ENCODE results near the gene GPR137C. TPM values are rescaled to one million over a fixed set of nuclear protein-coding genes. Genes with fewer than 3 reads are reported as not detected.

Gene GPR137C
- total and polyA plus RNA-seq, 2 of the 13 experiments (the other 11 are each of a cell fraction or from before 2014, with no cell fraction given) = 0.34 to 0.51 TPM

DNA sequence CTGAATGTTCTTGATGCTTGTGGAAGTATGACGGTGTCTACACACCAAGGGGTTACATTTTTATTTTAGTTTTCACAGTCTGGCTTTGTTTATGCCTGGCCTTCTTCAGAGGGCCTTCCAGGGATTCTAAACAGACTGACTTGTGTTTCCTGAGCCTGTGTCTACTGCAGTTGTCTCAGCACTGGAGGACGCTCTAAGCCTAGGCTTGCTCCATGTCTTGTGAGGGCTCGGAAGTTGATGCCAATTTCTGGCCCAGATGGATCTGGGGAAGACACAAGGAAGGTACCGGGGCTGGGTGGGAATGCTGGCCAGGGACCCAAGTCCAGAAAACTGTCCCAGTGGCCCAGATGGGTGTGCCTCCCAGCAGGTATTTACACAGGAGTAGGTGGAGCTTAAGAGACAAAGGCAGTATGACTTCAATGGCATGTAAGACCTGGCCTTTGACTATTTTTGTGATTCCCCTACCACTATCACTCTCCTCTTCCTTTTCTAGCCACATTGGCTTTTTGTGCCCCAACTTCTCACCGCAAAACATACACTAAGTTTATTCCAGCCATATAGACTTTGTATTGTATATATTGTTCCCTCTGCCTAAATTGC, 56.9 kb downstream of the GPR137C start:
- no peaks in the 10 kb centered on the region for H4K20me1 ChIP-seq (ENCODE audit: insufficient read depth, low read length)
- H3K27me3 ChIP-seq (ENCODE audit: control insufficient read depth in 1 of 2, insufficient read depth in 2 of 2, low read length in 2 of 2) = no peaks in the 10 kb centered on the region
- intact Hi-C loops (cut with micrococcal nuclease; ENCODE audit: unreplicated experiment) = no loop called here
- no peak overlapping the region for H3K4me3 ChIP-seq (replicated peaks in 1 of 3; ENCODE audit: insufficient read depth in 1 of 3, low read depth in 2 of 3, low read length in 3 of 3)
- H3K27ac ChIP-seq (ENCODE audit: extremely low read length, insufficient read depth, low read length) = no peak overlapping the region
- 77% methylated on average over 3 of the region's 5 CpGs for WGBS (ENCODE audit: low lambda C conversion rate)
- ATAC-seq (no peak; the same call in 2 of the 3 replicates), DNase-seq (ENCODE audit: low spot score) (peak; percentile 7), FAIRE-seq (peak; percentile 4)
- no peaks in the 10 kb centered on the region for H3K9me3 ChIP-seq (ENCODE audit: low read length)
- BruUV-seq (replicated peaks) = no TSS peak
- ChIA-PET POLR2A (no interaction called here), CTCF (ENCODE audit: low intra/inter-chr PET ratio, low total read pairs) (no interaction called here)
- no peak overlapping the region for H3K9ac ChIP-seq (ENCODE audit: insufficient read depth, low read depth, low read length)
- H3K36me3 ChIP-seq (replicated peaks in 1 of 2; ENCODE audit: control insufficient read depth in 1 of 2, insufficient read depth in 2 of 2, low read length in 2 of 2) = no peaks in the 10 kb centered on the region
- H3K4me1 ChIP-seq (ENCODE audit: insufficient read depth, low read length) = peaks cover 14% of the 10 kb centered on the region
- no peaks in the 10 kb centered on the region for H3K79me2 ChIP-seq (ENCODE audit: insufficient read depth, low read length)
- no peak overlapping the region for H2AFZ ChIP-seq (ENCODE audit: low read length)
- peak; percentile 47; the same call in 1 of the 2 replicates for TF ChIP-seq ATF7 (IDR thresholded peaks at IDR 0.05)
- no peak for TF ChIP-seq ATF7 (CRISPR knock-in tag; IDR thresholded peaks at IDR 0.05)
- TF ChIP-seq STAG1 (CRISPR knock-in tag; IDR thresholded peaks at IDR 0.05) = peak; percentile 35; the same call in 1 of the 2 replicates
- peak; percentile 47; the same call in 1 of the 2 replicates for TF ChIP-seq ZMYM4 (CRISPR knock-in tag; IDR thresholded peaks at IDR 0.05)
- TF ChIP-seq, protein P1, sequence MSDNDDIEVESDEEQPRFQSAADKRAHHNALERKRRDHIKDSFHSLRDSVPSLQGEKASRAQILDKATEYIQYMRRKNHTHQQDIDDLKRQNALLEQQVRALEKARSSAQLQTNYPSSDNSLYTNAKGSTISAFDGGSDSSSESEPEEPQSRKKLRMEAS (IDR thresholded peaks at IDR 0.05) = no peak
- TF ChIP-seq, protein P2, sequence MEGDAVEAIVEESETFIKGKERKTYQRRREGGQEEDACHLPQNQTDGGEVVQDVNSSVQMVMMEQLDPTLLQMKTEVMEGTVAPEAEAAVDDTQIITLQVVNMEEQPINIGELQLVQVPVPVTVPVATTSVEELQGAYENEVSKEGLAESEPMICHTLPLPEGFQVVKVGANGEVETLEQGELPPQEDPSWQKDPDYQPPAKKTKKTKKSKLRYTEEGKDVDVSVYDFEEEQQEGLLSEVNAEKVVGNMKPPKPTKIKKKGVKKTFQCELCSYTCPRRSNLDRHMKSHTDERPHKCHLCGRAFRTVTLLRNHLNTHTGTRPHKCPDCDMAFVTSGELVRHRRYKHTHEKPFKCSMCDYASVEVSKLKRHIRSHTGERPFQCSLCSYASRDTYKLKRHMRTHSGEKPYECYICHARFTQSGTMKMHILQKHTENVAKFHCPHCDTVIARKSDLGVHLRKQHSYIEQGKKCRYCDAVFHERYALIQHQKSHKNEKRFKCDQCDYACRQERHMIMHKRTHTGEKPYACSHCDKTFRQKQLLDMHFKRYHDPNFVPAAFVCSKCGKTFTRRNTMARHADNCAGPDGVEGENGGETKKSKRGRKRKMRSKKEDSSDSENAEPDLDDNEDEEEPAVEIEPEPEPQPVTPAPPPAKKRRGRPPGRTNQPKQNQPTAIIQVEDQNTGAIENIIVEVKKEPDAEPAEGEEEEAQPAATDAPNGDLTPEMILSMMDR (CRISPR knock-in tag; IDR thresholded peaks at IDR 0.05) = peak; percentile 47
- in situ Hi-C loops (cut with HindIII; ENCODE audit: extremely low pct_ligation_motif_present, low pct_unique_long_range_greater_than_20kb) = no loop called here
- H3K4me2 ChIP-seq (ENCODE audit: low read depth, low read length) = no peak overlapping the region

DNA sequence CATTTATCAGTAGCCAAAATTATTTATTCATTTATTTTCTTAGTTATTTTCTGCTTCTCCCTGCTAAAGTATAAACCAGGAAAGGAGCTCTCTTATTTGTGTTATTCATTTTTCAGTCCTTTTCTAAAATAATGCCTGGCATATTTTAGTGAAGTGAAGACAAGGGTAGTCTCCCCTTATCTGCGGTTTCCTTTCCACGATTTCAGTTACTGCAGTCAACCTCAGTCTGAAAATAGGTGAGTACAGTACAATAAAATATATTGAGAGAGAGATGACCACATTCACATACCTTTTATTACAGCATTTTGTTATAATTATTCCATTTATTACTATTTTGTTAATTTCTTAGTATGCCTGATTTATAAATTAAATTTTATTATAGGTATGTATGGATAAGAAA, 57.6 kb downstream of the GPR137C start:
- DNase-seq (ENCODE audit: low spot score) (no peak), FAIRE-seq (no peak), ATAC-seq (no peak)
- BruUV-seq (replicated peaks) = no TSS peak
- Histone ChIP-seq H3K4me3 (replicated peaks in 1 of 3; ENCODE audit: insufficient read depth in 1 of 3, low read depth in 2 of 3, low read length in 3 of 3) (no peak overlapping the region), H3K36me3 (replicated peaks in 1 of 2; ENCODE audit: control insufficient read depth in 1 of 2, insufficient read depth in 2 of 2, low read length in 2 of 2) (no peaks in the 10 kb centered on the region), H3K27me3 (ENCODE audit: control insufficient read depth in 1 of 2, insufficient read depth in 2 of 2, low read length in 2 of 2) (no peaks in the 10 kb centered on the region), H2AFZ (ENCODE audit: low read length) (no peak overlapping the region), H3K4me2 (ENCODE audit: low read depth, low read length) (no peak overlapping the region), H3K9ac (ENCODE audit: insufficient read depth, low read depth, low read length) (no peak overlapping the region), H3K9me3 (ENCODE audit: low read length) (no peaks in the 10 kb centered on the region), H4K20me1 (ENCODE audit: insufficient read depth, low read length) (no peaks in the 10 kb centered on the region), H3K27ac (ENCODE audit: extremely low read length, insufficient read depth, low read length) (no peak overlapping the region), H3K4me1 (ENCODE audit: insufficient read depth, low read length) (peaks cover 14% of the 10 kb centered on the region), H3K79me2 (ENCODE audit: insufficient read depth, low read length) (no peaks in the 10 kb centered on the region)
- intact Hi-C loops (cut with micrococcal nuclease; ENCODE audit: unreplicated experiment) = no loop called here
- ChIA-PET CTCF (ENCODE audit: low intra/inter-chr PET ratio, low total read pairs) (no interaction called here), POLR2A (no interaction called here)
- in situ Hi-C loops (cut with HindIII; ENCODE audit: extremely low pct_ligation_motif_present, low pct_unique_long_range_greater_than_20kb) = no loop called here
- 97% methylated on average over 2 of the region's 2 CpGs for WGBS (ENCODE audit: low lambda C conversion rate)
- TF ChIP-seq KMT2A (CRISPR knock-in tag; IDR thresholded peaks at IDR 0.05) (no peak), GABPB1 (CRISPR knock-in tag; IDR thresholded peaks at IDR 0.05) (no peak), PAWR (CRISPR knock-in tag; IDR thresholded peaks at IDR 0.05; ENCODE audit: borderline replicate concordance) (no peak), KLF12 (CRISPR knock-in tag; IDR thresholded peaks at IDR 0.05; ENCODE audit: borderline replicate concordance) (no peak)

All from HepG2 (cell line).